Brain microvascular endothelial cell (primary cell): ENCODE data around the gene CACNG4.

ENCODE experiments used
- DNase-seq: peaks from one replicate; pipeline ENCODE4 v3.0.0-alpha.2; 2020
- H3K27ac ChIP-seq: fragments of 250-450 bp; sonication (Bioruptor Pico); 2 replicates; pipeline ENCODE4 v1.5.1; 2020; ENCODE audit warnings: mild to moderate bottlenecking, moderate library complexity
- H3K27me3 ChIP-seq: fragments of 250-450 bp; sonication (Bioruptor Pico); replicated peaks from 2 replicates; pipeline ENCODE4 v1.5.1; 2020; ENCODE audit warnings: mild to moderate bottlenecking
- H3K36me3 ChIP-seq: fragments of 250-450 bp; sonication (Bioruptor Pico); replicated peaks from 2 replicates; pipeline ENCODE4 v1.5.1; 2020; ENCODE audit warnings: mild to moderate bottlenecking
- H3K4me3 ChIP-seq: 2 replicates; pipeline ENCODE4 v1.5.1; 2011; ENCODE audit warnings: low read depth, mild to moderate bottlenecking, control low read depth, low read length, moderate library complexity
- CTCF ChIP-seq: IDR thresholded peaks from 2 replicates; pipeline ENCODE4 v1.5.1; 2011; ENCODE audit warnings: low read depth, mild to moderate bottlenecking, moderate library complexity, low read length, control low read depth, inconsistent platforms; ENCODE audit errors: missing control alignments
- in situ Hi-C: cut with HindIII; loops from 2 replicates; pipeline ENCODE4 v1.10.0; 2017; ENCODE audit warnings: low sequenced_read_pairs, low pct_ligation_motif_present

The CACNG4 gene

GRCh38 chr17:66984730-66985129 is 20.2 kb downstream of the CACNG4 start:
- Histone ChIP-seq H3K36me3 (no peaks in the 10 kb centered on the region), H3K27ac (no peak overlapping the region), H3K4me3 (no peak overlapping the region), H3K27me3 (peaks cover 7% of the 10 kb centered on the region)
- in situ Hi-C loops: no loop called here
- TF ChIP-seq CTCF: no peak
- no peak for DNase-seq

GRCh38 chr17:66985338-66986237 is 21.1 kb downstream of the CACNG4 start:
- TF ChIP-seq CTCF: no peak
- Histone ChIP-seq H3K36me3 (no peaks in the 10 kb centered on the region), H3K4me3 (no peak overlapping the region), H3K27me3 (peaks cover 7% of the 10 kb centered on the region), H3K27ac (no peak overlapping the region)
- in situ Hi-C loops: no loop called here
- DNase-seq: no peak

- H3K27me3 ChIP-seq: peaks cover 7% of the 10 kb centered on the region
- no peak for TF ChIP-seq CTCF
- DNase-seq: no peak
- H3K27ac ChIP-seq: no peak overlapping the region
- H3K4me3 ChIP-seq: no peak overlapping the region
- in situ Hi-C loops: no loop called here
- no peaks in the 10 kb centered on the region for H3K36me3 ChIP-seq
Observed at GRCh38 chr17:66986659-66987058, 22.2 kb downstream of the CACNG4 start.

GRCh38 chr17:66987059-66987616 is 22.6 kb downstream of the CACNG4 start:
- Histone ChIP-seq H3K27ac (no peak overlapping the region), H3K4me3 (no peak overlapping the region), H3K27me3 (peaks cover 7% of the 10 kb centered on the region), H3K36me3 (no peaks in the 10 kb centered on the region)
- in situ Hi-C loops: no loop called here
- no peak for TF ChIP-seq CTCF
- DNase-seq: no peak

GRCh38 chr17:66988069-66988798 is 23.7 kb downstream of the CACNG4 start:
- in situ Hi-C loops: no loop called here
- Histone ChIP-seq H3K36me3 (no peaks in the 10 kb centered on the region), H3K27ac (no peak overlapping the region), H3K27me3 (peaks cover 7% of the 10 kb centered on the region), H3K4me3 (no peak overlapping the region)
- no peak for TF ChIP-seq CTCF
- DNase-seq: no peak
